GM18907 (cell line): ENCODE measurements around the gene ATXN10.

Experiments
- ATAC-seq: cut with Tn5 transposase; IDR thresholded peaks from one replicate; pipeline ENCODE4 v1.9.1; 2021; ENCODE audit warnings: mild to moderate bottlenecking, moderate library complexity; ENCODE audit not compliant: unreplicated experiment

Gene ATXN10

GRCh38 chr22:45817745-45818423, 146.2 kb downstream of the ATXN10 start:
- ATAC-seq: no peak

GRCh38 chr22:45818424-45819085, 146.9 kb downstream of the ATXN10 start:
- ATAC-seq: no peak

GRCh38 chr22:45819305-45819704, 147.7 kb downstream of the ATXN10 start:
- no peak for ATAC-seq

GRCh38 chr22:45823336-45823735, 151.7 kb downstream of the ATXN10 start:
- ATAC-seq: no peak

- ATAC-seq: no peak
Measured at GRCh38 chr22:45826520-45826919, 154.9 kb downstream of the ATXN10 start.

GRCh38 chr22:45828841-45829240, 157.2 kb downstream of the ATXN10 start:
- no peak for ATAC-seq

GRCh38 chr22:45830531-45831245, 159.1 kb downstream of the ATXN10 start:
- ATAC-seq: no peak

- ATAC-seq: no peak
Measured at GRCh38 chr22:45831394-45831793, 159.8 kb downstream of the ATXN10 start.

- ATAC-seq: no peak
Measured at GRCh38 chr22:45832180-45832579, 160.5 kb downstream of the ATXN10 start.

- ATAC-seq: no peak
Measured at GRCh38 chr22:45832959-45833580, 161.4 kb downstream of the ATXN10 start.

- ATAC-seq: no peak
Measured at GRCh38 chr22:45833613-45834012, 162.0 kb downstream of the ATXN10 start.

- ATAC-seq: no peak
Measured at GRCh38 chr22:45834241-45834640, 162.6 kb downstream of the ATXN10 start.

- ATAC-seq: no peak
Measured at GRCh38 chr22:45834795-45835194, 163.2 kb downstream of the ATXN10 start.

GRCh38 chr22:45836418-45837169, 165.0 kb downstream of the ATXN10 start:
- no peak for ATAC-seq

GRCh38 chr22:45837508-45837907, 165.9 kb downstream of the ATXN10 start:
- no peak for ATAC-seq

- ATAC-seq: no peak
Measured at GRCh38 chr22:45838305-45838887, 166.8 kb downstream of the ATXN10 start.

- no peak for ATAC-seq
Measured at GRCh38 chr22:45840483-45840882, 168.8 kb downstream of the ATXN10 start.

- no peak for ATAC-seq
Measured at GRCh38 chr22:45842291-45842991, 170.8 kb downstream of the ATXN10 start.

- no peak for ATAC-seq
Measured at GRCh38 chr22:45843031-45843430, 171.4 kb downstream of the ATXN10 start.

- ATAC-seq: no peak
Measured at GRCh38 chr22:45843986-45844385, 172.4 kb downstream of the ATXN10 start.
